ENCODE results near the gene SCO2. TPM values are rescaled to one million over a fixed set of nuclear protein-coding genes. Genes with fewer than 3 reads are reported as not detected.

The SCO2 gene
- total RNA-seq, 1 donor from 2014 or later, result 1.8 TPM

GRCh38 chr22:50530877-50531545, 5.6 kb upstream of the SCO2 start:
- Mint-ChIP-seq H3K9me3 (ENCODE audit: unreplicated experiment) (peaks cover 7% of the 10 kb centered on the region), H3K27ac (ENCODE audit: unreplicated experiment) (no peak overlapping the region), H3K4me3 (ENCODE audit: unreplicated experiment) (peak overlapping the region; percentile 66), H3K27me3 (ENCODE audit: low read depth, unreplicated experiment) (peaks cover 9% of the 10 kb centered on the region), H3K4me1 (ENCODE audit: low read depth, unreplicated experiment) (no peaks in the 10 kb centered on the region), H3K36me3 (ENCODE audit: low read depth, unreplicated experiment) (peaks cover 2% of the 10 kb centered on the region)
- Histone ChIP-seq H3K27me3 (ENCODE audit: insufficient read depth, low read length) (peaks cover 30% of the 10 kb centered on the region), H3K9ac (ENCODE audit: low read length) (no peak overlapping the region), H3K79me2 (ENCODE audit: insufficient read depth, low read length) (peaks cover 8% of the 10 kb centered on the region), H3K4me2 (ENCODE audit: low read length) (peak overlapping the region; percentile 70), H2AFZ (ENCODE audit: low read depth, low read length) (no peak overlapping the region), H3K9me3 (ENCODE audit: insufficient read depth, low read depth, low read length) (no peaks in the 10 kb centered on the region), H3K27ac (ENCODE audit: low read depth, low read length) (no peak overlapping the region), H4K20me1 (ENCODE audit: insufficient read depth, low read length) (peaks cover 17% of the 10 kb centered on the region), H3K4me3 (ENCODE audit: insufficient read depth, low read depth, low read length) (peak overlapping the region; percentile 17), H3K36me3 (ENCODE audit: insufficient read depth, low read length) (no peaks in the 10 kb centered on the region), H3K4me1 (ENCODE audit: insufficient read depth, low read length) (peaks cover 18% of the 10 kb centered on the region)
- DNase-seq (ENCODE audit: low read depth) (peak; percentile 64), FAIRE-seq (no peak)
- TF ChIP-seq, protein P1, sequence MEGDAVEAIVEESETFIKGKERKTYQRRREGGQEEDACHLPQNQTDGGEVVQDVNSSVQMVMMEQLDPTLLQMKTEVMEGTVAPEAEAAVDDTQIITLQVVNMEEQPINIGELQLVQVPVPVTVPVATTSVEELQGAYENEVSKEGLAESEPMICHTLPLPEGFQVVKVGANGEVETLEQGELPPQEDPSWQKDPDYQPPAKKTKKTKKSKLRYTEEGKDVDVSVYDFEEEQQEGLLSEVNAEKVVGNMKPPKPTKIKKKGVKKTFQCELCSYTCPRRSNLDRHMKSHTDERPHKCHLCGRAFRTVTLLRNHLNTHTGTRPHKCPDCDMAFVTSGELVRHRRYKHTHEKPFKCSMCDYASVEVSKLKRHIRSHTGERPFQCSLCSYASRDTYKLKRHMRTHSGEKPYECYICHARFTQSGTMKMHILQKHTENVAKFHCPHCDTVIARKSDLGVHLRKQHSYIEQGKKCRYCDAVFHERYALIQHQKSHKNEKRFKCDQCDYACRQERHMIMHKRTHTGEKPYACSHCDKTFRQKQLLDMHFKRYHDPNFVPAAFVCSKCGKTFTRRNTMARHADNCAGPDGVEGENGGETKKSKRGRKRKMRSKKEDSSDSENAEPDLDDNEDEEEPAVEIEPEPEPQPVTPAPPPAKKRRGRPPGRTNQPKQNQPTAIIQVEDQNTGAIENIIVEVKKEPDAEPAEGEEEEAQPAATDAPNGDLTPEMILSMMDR (IDR thresholded peaks at IDR 0.05; ENCODE audit: insufficient read depth, low read depth, low read length), result no peak

GRCh38 chr22:50530580-50530876, 5.1 kb upstream of the SCO2 start:
- H3K9me3 ChIP-seq (ENCODE audit: insufficient read depth, low read depth, low read length), result no peaks in the 10 kb centered on the region
- H3K4me3 ChIP-seq (ENCODE audit: insufficient read depth, low read depth, low read length), result peak overlapping the region; percentile 23
- peaks cover 2% of the 10 kb centered on the region for H3K36me3 Mint-ChIP-seq (ENCODE audit: low read depth, unreplicated experiment)
- peaks cover 17% of the 10 kb centered on the region for H4K20me1 ChIP-seq (ENCODE audit: insufficient read depth, low read length)
- no peaks in the 10 kb centered on the region for H3K4me1 Mint-ChIP-seq (ENCODE audit: low read depth, unreplicated experiment)
- no peak overlapping the region for H3K9ac ChIP-seq (ENCODE audit: low read length)
- H3K4me2 ChIP-seq (ENCODE audit: low read length), result peak overlapping the region; percentile 70
- peaks cover 30% of the 10 kb centered on the region for H3K27me3 ChIP-seq (ENCODE audit: insufficient read depth, low read length)
- H3K27ac ChIP-seq (ENCODE audit: low read depth, low read length), result no peak overlapping the region
- peaks cover 9% of the 10 kb centered on the region for H3K27me3 Mint-ChIP-seq (ENCODE audit: low read depth, unreplicated experiment)
- no peak for FAIRE-seq
- H3K79me2 ChIP-seq (ENCODE audit: insufficient read depth, low read length), result peaks cover 8% of the 10 kb centered on the region
- H3K36me3 ChIP-seq (ENCODE audit: insufficient read depth, low read length), result no peaks in the 10 kb centered on the region
- peaks cover 18% of the 10 kb centered on the region for H3K4me1 ChIP-seq (ENCODE audit: insufficient read depth, low read length)
- TF ChIP-seq, protein P1 (IDR thresholded peaks at IDR 0.05; ENCODE audit: insufficient read depth, low read depth, low read length), result no peak
- TF ChIP-seq EZH2 (IDR thresholded peaks at IDR 0.05; ENCODE audit: insufficient read depth, low read length), result no peak
- H3K27ac Mint-ChIP-seq (ENCODE audit: unreplicated experiment), result no peak overlapping the region
- no peak for DNase-seq (ENCODE audit: low read depth)
- no peak overlapping the region for H2AFZ ChIP-seq (ENCODE audit: low read depth, low read length)
- H3K9me3 Mint-ChIP-seq (ENCODE audit: unreplicated experiment), result peaks cover 7% of the 10 kb centered on the region
- no peak overlapping the region for H3K4me3 Mint-ChIP-seq (ENCODE audit: unreplicated experiment)

- TF ChIP-seq, protein P1 (IDR thresholded peaks at IDR 0.05; ENCODE audit: insufficient read depth, low read depth, low read length), result no peak
- TF ChIP-seq EZH2 (IDR thresholded peaks at IDR 0.05; ENCODE audit: insufficient read depth, low read length), result peak; percentile 50
- Histone ChIP-seq H3K4me1 (ENCODE audit: insufficient read depth, low read length) (peaks cover 18% of the 10 kb centered on the region), H3K36me3 (ENCODE audit: insufficient read depth, low read length) (no peaks in the 10 kb centered on the region), H2AFZ (ENCODE audit: low read depth, low read length) (no peak within 1 kb of the TSS), H3K27ac (ENCODE audit: low read depth, low read length) (no peak within 1 kb of the TSS), H3K79me2 (ENCODE audit: insufficient read depth, low read length) (peaks cover 9% of the 10 kb centered on the region), H3K27me3 (ENCODE audit: insufficient read depth, low read length) (peaks cover 30% of the 10 kb centered on the region), H4K20me1 (ENCODE audit: insufficient read depth, low read length) (peaks cover 17% of the 10 kb centered on the region), H3K9me3 (ENCODE audit: insufficient read depth, low read depth, low read length) (no peaks in the 10 kb centered on the region), H3K9ac (ENCODE audit: low read length) (no peak within 1 kb of the TSS), H3K4me3 (ENCODE audit: insufficient read depth, low read depth, low read length) (peak within 1 kb of the TSS; percentile 23), H3K4me2 (ENCODE audit: low read length) (peak within 1 kb of the TSS; percentile 70)
- DNase-seq (ENCODE audit: low read depth) (peak; percentile 55), FAIRE-seq (no peak)
- H3K9me3 Mint-ChIP-seq (ENCODE audit: unreplicated experiment), result peaks cover 7% of the 10 kb centered on the region
- H3K36me3 Mint-ChIP-seq (ENCODE audit: low read depth, unreplicated experiment), result peaks cover 2% of the 10 kb centered on the region
- H3K27me3 Mint-ChIP-seq (ENCODE audit: low read depth, unreplicated experiment), result peaks cover 9% of the 10 kb centered on the region
- H3K4me3 Mint-ChIP-seq (ENCODE audit: unreplicated experiment), result no peak within 1 kb of the TSS
- H3K27ac Mint-ChIP-seq (ENCODE audit: unreplicated experiment), result peak within 1 kb of the TSS; percentile 26
- H3K4me1 Mint-ChIP-seq (ENCODE audit: low read depth, unreplicated experiment), result no peaks in the 10 kb centered on the region
Observed at GRCh38 chr22:50529897-50530579, 4.6 kb upstream of the SCO2 start, which contains the start of gene TYMP. TSS of gene TYMP (minus strand) at chr22:50530012. CDS start at chr22:50529709, 303 bp downstream.
